Endothelial cell of umbilical vein (primary cell): ENCODE measurements around the gene TMEM229B. TPM values are rescaled to one million over a fixed set of nuclear protein-coding genes. Genes with fewer than 3 reads are reported as not detected.

Source experiments
- BruUV-seq: library from RNA; stranded (reverse); fragments of 400-500 nt; replicated peaks from 2 replicates; lab custom pipeline; 2021; lab: Mats Ljungman, UMichigan
- CTCF ChIA-PET: fragments of 300-600, 350-600 bp; sonication (Branson Sonifier 250); formaldehyde crosslinking; loops from one replicate; lab custom pipeline; 2021; ENCODE audit warnings: antibody characterized with exemption, inconsistent platforms; lab: Charles Lee
- POLR2A ChIA-PET: fragments of 300-600, 350-600 bp; sonication (Branson Sonifier 250); formaldehyde crosslinking; loops from one replicate; lab custom pipeline; 2021; ENCODE audit warnings: antibody characterized with exemption, inconsistent platforms; lab: Charles Lee
- DNase-seq: peaks from one replicate; pipeline ENCODE4 v3.0.0-alpha.2; 2011; ENCODE audit warnings: low read depth, low spot score
- FAIRE-seq: peaks from 2 replicates; lab custom pipeline; 2011; peaks lifted over from hg19 to GRCh38; lab: Jason Lieb, UNC
- H2AFZ ChIP-seq: 2 replicates; pipeline ENCODE4 v1.6.0; 2012; ENCODE audit warnings: low read depth, low read length, control low read depth, inconsistent platforms
- H3K27ac ChIP-seq: 2 replicates; pipeline ENCODE4 v1.5.1; 2011; ENCODE audit warnings: low read depth, mild to moderate bottlenecking, control low read depth, low read length, moderate library complexity; ENCODE audit not compliant: insufficient read depth
- H3K27me3 ChIP-seq, 2 experiments: 2 replicates each; pipeline versions ENCODE4 v1.6.0 to v1.6.1; 2011; ENCODE audit warnings: low read length in 2 of 2, mixed read lengths in 1 of 2; ENCODE audit not compliant: control insufficient read depth in 2 of 2, insufficient read depth in 2 of 2
- H3K36me3 ChIP-seq, 2 experiments: 2 replicates in 1 of 2; 3 replicates in 1 of 2; pipeline ENCODE4 v1.5.1; 2011; ENCODE audit warnings: low read length in 2 of 2, mild to moderate bottlenecking in 1 of 2, moderate library complexity in 1 of 2; ENCODE audit not compliant: control insufficient read depth in 2 of 2, insufficient read depth in 2 of 2; ENCODE audit errors: extremely low read depth in 1 of 2
- H3K4me1 ChIP-seq: 3 replicates; pipeline ENCODE4 v1.5.1; 2011; ENCODE audit warnings: mild to moderate bottlenecking, low read length; ENCODE audit not compliant: control insufficient read depth, insufficient read depth; ENCODE audit errors: extremely low read depth
- H3K4me2 ChIP-seq: 2 replicates; pipeline ENCODE4 v1.6.1; 2011; ENCODE audit warnings: low read length, control low read depth, mixed read lengths; ENCODE audit not compliant: insufficient read depth
- H3K4me3 ChIP-seq, 3 experiments: fragments of 200-600 bp in 1 of 3; sonication (generic), shearing (Covaris generic) in 1 of 3; replicated peaks in 1 of 3; 2 replicates each; pipeline ENCODE4 v1.5.1; 2011 to 2016; ENCODE audit warnings: control low read depth in 3 of 3, low read length in 3 of 3, mild to moderate bottlenecking in 2 of 3, inconsistent platforms in 1 of 3, low read depth in 1 of 3, moderate library complexity in 1 of 3; ENCODE audit not compliant: insufficient read depth in 1 of 3
- H3K79me2 ChIP-seq: 2 replicates; pipeline ENCODE4 v1.6.0; 2012; ENCODE audit warnings: low read length, inconsistent platforms; ENCODE audit not compliant: control insufficient read depth, insufficient read depth
- H3K9ac ChIP-seq: replicated peaks from 2 replicates; pipeline ENCODE3; 2011; ENCODE audit warnings: low read length, control low read depth; ENCODE audit not compliant: insufficient read depth; ENCODE audit errors: extremely low read depth
- H3K9me1 ChIP-seq: replicated peaks from 3 replicates; pipeline ENCODE4 v1.6.0; 2011; ENCODE audit warnings: mild to moderate bottlenecking, low read length; ENCODE audit not compliant: control insufficient read depth, insufficient read depth; ENCODE audit errors: extremely low read depth
- H3K9me3 ChIP-seq: replicated peaks from 2 replicates; pipeline ENCODE4 v1.5.1; 2012; ENCODE audit warnings: low read length, inconsistent platforms; ENCODE audit not compliant: control insufficient read depth, insufficient read depth
- H4K20me1 ChIP-seq: replicated peaks from 2 replicates; pipeline ENCODE3; 2011; ENCODE audit warnings: mild to moderate bottlenecking, low read length; ENCODE audit not compliant: control insufficient read depth, insufficient read depth; ENCODE audit errors: extremely low read depth
- EZH2 ChIP-seq: IDR thresholded peaks from 2 replicates; pipeline ENCODE4 v1.6.1; 2012; ENCODE audit warnings: borderline replicate concordance, low read depth, mild to moderate bottlenecking, moderate library complexity, low read length, inconsistent platforms; ENCODE audit not compliant: severe bottlenecking
- FOS ChIP-seq: IDR thresholded peaks from 2 replicates; pipeline ENCODE4 v1.6.1; 2011; ENCODE audit warnings: mild to moderate bottlenecking, low read length, moderate library complexity, borderline replicate concordance; ENCODE audit not compliant: insufficient read depth
- GATA2 ChIP-seq: IDR thresholded peaks from 2 replicates; pipeline ENCODE4 v1.7.0; 2011; ENCODE audit warnings: low read depth, mild to moderate bottlenecking, moderate library complexity, mixed read lengths, low read length; ENCODE audit not compliant: insufficient read length, insufficient read depth
- JUN ChIP-seq: IDR thresholded peaks from 2 replicates; pipeline ENCODE4 v1.6.1; 2011; ENCODE audit warnings: borderline replicate concordance, low read depth; ENCODE audit not compliant: insufficient read length, insufficient read depth
- MYC ChIP-seq: IDR thresholded peaks from one replicate; pipeline ENCODE4 v1.6.1; 2011; ENCODE audit warnings: mild to moderate bottlenecking, low read depth, low read length
- POLR2A ChIP-seq: IDR thresholded peaks from 2 replicates; pipeline ENCODE4 v1.6.1; 2012; ENCODE audit warnings: low read depth, mild to moderate bottlenecking, control low read depth, low read length
- POLR2AphosphoS5 ChIP-seq: IDR thresholded peaks from 2 replicates; pipeline ENCODE4 v1.6.1; 2012; ENCODE audit warnings: low read depth, mild to moderate bottlenecking, control low read depth, low read length, moderate library complexity; ENCODE audit not compliant: insufficient read depth
- dilution Hi-C: fragments of 300-500 bp; cut with MboI; formaldehyde crosslinking; loops from one replicate; pipeline ENCODE4 v1.15.0; 2019; ENCODE audit warnings: low sequenced_read_pairs; ENCODE audit not compliant: extremely low pct_ligation_motif_present
- intact Hi-C: fragments of 100-400 bp; cut with micrococcal nuclease; formaldehyde crosslinking; loops from one replicate; pipeline ENCODE4 v1.10.0; 2022
- polyA plus RNA-seq, 4 experiments: library from polyadenylated mRNA; depleted of rRNA in 3 of 4; stranded (reverse) in 3 of 4; unstranded in 1 of 4; fragments of >200 nt; gene quantifications; 2 replicates each; pipeline versions ENCODE4 v1.2.1 to v1.2.3, GENCODE V29; 2011 to 2012; ENCODE audit warnings: missing spikeins in 1 of 4
- total RNA-seq: library from RNA; stranded (reverse); gene quantifications from 2 replicates; pipeline ENCODE4 v1.2.3, GENCODE V29; 2021
- TF ChIP-seq, protein P1 (sequence below), 2 donors: IDR thresholded peaks; 1 replicate in 1 of 2; 2 replicates in 1 of 2; pipeline ENCODE4 v1.5.1; 2011; ENCODE audit warnings: low read length in 2 of 2, mild to moderate bottlenecking in 2 of 2, moderate library complexity in 2 of 2, control low read depth in 1 of 2, inconsistent platforms in 1 of 2, low read depth in 1 of 2; ENCODE audit not compliant: insufficient read depth in 1 of 2; ENCODE audit errors: extremely low read depth in 1 of 2
- TF ChIP-seq, protein P2 (sequence below): IDR thresholded peaks from 2 replicates; pipeline ENCODE4 v1.6.1; 2011; ENCODE audit not compliant: insufficient read depth, insufficient read length

The TMEM229B gene
- total and polyA plus RNA-seq, 2 donors (not counting 3 experiments of a cell fraction or from before 2014, with no cell fraction given) = 0.03 TPM; not detected in 1

DNA sequence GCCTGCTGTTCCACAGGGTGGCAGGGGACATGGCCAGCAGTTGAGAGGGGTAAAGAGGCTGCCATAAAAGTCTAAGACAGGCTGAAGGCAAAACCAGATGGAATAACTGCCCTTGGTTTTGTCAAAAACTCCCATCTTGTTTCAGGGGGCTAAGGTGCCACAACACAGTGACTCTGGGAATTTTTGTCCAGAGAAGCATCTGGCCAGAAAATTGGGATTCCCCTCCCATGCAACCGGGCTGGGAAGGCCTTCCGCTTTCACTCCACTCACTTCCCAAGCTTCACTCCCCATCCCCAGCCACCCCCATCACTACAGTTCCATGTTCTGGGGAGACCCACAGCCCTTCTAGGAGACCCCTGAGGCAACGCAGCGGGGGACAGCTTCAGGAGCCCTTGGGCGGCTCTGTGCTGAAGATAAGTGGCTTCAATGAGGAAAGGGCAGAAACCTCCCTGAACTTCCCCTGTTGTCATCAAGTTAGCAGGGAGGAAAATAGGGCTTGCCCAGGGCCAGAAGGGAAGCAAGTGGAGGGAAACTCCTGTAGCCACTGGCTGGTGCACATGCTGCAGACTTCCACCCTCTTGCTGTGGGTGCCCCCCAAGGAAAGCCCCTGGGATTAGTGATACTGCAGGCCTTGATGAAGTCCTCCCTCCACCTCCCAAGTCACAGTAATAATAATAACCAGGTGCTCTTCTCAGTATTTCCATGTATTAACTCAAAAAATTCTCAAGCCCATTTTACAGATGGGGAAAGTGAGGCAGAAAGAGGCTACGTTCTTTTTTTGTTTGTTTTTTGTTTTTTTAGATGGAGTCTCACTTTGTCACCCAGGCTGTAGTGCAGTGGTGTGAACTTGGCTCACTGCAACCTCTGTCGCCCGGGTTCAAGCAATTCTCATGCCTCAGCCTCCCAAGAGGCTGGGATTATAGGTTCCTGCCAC lies 6.0 kb downstream of the TMEM229B start:
- Histone ChIP-seq H2AFZ (no peak overlapping the region), H3K4me2 (no peak overlapping the region), H3K27ac (no peak overlapping the region), H3K4me3 (no peak overlapping the region), H3K9me1 (no peaks in the 10 kb centered on the region), H3K4me1 (no peaks in the 10 kb centered on the region), H3K9ac (no peak overlapping the region), H4K20me1 (no peaks in the 10 kb centered on the region), H3K36me3 (no peaks in the 10 kb centered on the region), H3K27me3 (no peaks in the 10 kb centered on the region), H3K9me3 (no peaks in the 10 kb centered on the region), H3K79me2 (no peaks in the 10 kb centered on the region)
- ChIA-PET POLR2A (no interaction called here), CTCF (no interaction called here)
- no peak for DNase-seq
- dilution Hi-C loops (no loop called here), intact Hi-C loops (no loop called here)
- no peak for FAIRE-seq
- BruUV-seq = no TSS peak
- TF ChIP-seq, protein P1, sequence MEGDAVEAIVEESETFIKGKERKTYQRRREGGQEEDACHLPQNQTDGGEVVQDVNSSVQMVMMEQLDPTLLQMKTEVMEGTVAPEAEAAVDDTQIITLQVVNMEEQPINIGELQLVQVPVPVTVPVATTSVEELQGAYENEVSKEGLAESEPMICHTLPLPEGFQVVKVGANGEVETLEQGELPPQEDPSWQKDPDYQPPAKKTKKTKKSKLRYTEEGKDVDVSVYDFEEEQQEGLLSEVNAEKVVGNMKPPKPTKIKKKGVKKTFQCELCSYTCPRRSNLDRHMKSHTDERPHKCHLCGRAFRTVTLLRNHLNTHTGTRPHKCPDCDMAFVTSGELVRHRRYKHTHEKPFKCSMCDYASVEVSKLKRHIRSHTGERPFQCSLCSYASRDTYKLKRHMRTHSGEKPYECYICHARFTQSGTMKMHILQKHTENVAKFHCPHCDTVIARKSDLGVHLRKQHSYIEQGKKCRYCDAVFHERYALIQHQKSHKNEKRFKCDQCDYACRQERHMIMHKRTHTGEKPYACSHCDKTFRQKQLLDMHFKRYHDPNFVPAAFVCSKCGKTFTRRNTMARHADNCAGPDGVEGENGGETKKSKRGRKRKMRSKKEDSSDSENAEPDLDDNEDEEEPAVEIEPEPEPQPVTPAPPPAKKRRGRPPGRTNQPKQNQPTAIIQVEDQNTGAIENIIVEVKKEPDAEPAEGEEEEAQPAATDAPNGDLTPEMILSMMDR (IDR thresholded peaks at IDR 0.05; ENCODE audit: extremely low read depth in 1 of 2, insufficient read depth in 1 of 2, low read depth in 1 of 2, low read length in 2 of 2) = no peak
- TF ChIP-seq, protein P2, sequence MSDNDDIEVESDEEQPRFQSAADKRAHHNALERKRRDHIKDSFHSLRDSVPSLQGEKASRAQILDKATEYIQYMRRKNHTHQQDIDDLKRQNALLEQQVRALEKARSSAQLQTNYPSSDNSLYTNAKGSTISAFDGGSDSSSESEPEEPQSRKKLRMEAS = no peak
- no peak for TF ChIP-seq FOS
- TF ChIP-seq POLR2AphosphoS5 = no peak
- no peak for TF ChIP-seq MYC
- no peak for TF ChIP-seq GATA2
- no peak for TF ChIP-seq POLR2A
- TF ChIP-seq EZH2 = no peak
- TF ChIP-seq JUN = no peak
